Adrenal gland (tissue), 12 donors: Measurements from ENCODE around the gene MAD1L1. TPM values are rescaled to one million over a fixed set of nuclear protein-coding genes. Genes with fewer than 3 reads are reported as not detected.

Experiments used
- DNase-seq, 7 donors: peaks; one replicate each; pipeline ENCODE4 v3.0.0-alpha.2; 2019 to 2020
- H3K27ac ChIP-seq, 5 donors: fragments of 200-600 bp; sonication (generic) in 4 of 5; 1 replicate in 3 of 5; 2 replicates in 2 of 5; pipeline versions ENCODE4 v1.5.1 to v1.8.0; 2016 to 2020; ENCODE audit warnings: mild to moderate bottlenecking in 1 of 5
- H3K27me3 ChIP-seq: fragments of 200-600 bp; 2 replicates; pipeline ENCODE4 v1.8.0; 2021
- H3K36me3 ChIP-seq, 2 donors: fragments of 200-600 bp; replicated peaks in 1 of 2; 1 replicate in 1 of 2; 2 replicates in 1 of 2; pipeline versions ENCODE4 v1.5.1 to v1.8.0; 2018 to 2022
- H3K4me1 ChIP-seq, 2 donors: fragments of 200-600 bp; replicated peaks in 1 of 2; 1 replicate in 1 of 2; 2 replicates in 1 of 2; pipeline versions ENCODE4 v1.5.1 to v1.8.0; 2018 to 2021
- H3K4me3 ChIP-seq, 4 donors: fragments of 200-600 bp; sonication (generic) in 3 of 4; one replicate each; pipeline ENCODE4 v1.5.1; 2016 to 2018
- H3K9me3 ChIP-seq, 3 donors: fragments of 200-600 bp; sonication (generic) in 1 of 3; replicated peaks in 1 of 3; 1 replicate in 2 of 3; 2 replicates in 1 of 3; pipeline versions ENCODE4 v1.5.1 to v1.8.0; 2016 to 2021
- CTCF ChIP-seq, 6 experiments: fragments of 450-650 bp in 4 of 6; fragments of 200-600 bp in 2 of 6; sonication (generic) in 1 of 6; IDR thresholded peaks; 1 replicate in 5 of 6; 2 replicates in 1 of 6; pipeline versions ENCODE4 v1.5.1 to v1.8.0; 2016 to 2021; ENCODE audit warnings: antibody characterized with exemption in 6 of 6, mild to moderate bottlenecking in 2 of 6, moderate library complexity in 1 of 6
- POLR2A ChIP-seq, 2 donors: fragments of 450-650 bp; IDR thresholded peaks; one replicate each; pipeline ENCODE4 v1.6.1; 2017; ENCODE audit warnings: antibody characterized with exemption in 2 of 2, mild to moderate bottlenecking in 2 of 2, moderate library complexity in 1 of 2
- WGBS, 4 donors: extraction: QIAGEN DNeasy Blood & Tissue Kit in 2 of 4; methylation state at CpG; one replicate each; pipeline versions ENCODE4 v1.1.5 to v1.1.7; 2013 to 2017; 5-methylcytosine and 5-hydroxymethylcytosine counted together
- intact Hi-C, 2 donors: fragments of 100-400 bp; cut with DNase I; formaldehyde crosslinking; loops; one replicate each; pipeline versions ENCODE4 v1.14.1 to v1.15.0; 2022 to 2023
- polyA plus RNA-seq, 3 donors: library from polyadenylated mRNA; stranded (reverse); fragments of 200-250 nt in 2 of 3; fragments of 350-450 nt in 1 of 3; fragmentation: Illumina TruSeq in 1 of 3; extraction: RNeasy Lipid Tissue Mini Kit (QIAGEN cat#74804) in 1 of 3; gene quantifications; one replicate each; pipeline ENCODE4 v1.2.3, GENCODE V29; 2013 to 2014
- total RNA-seq, 9 donors: library from RNA; depleted of rRNA in 4 of 9; stranded (reverse); fragments of >200 nt in 4 of 9; fragments of 120-200 nt in 1 of 9; fragmentation: NEBNext Ultra II Directional in 1 of 9; extraction: Animal tissue kit (Norgen Biotek cat#: 25700) in 1 of 9; gene quantifications; one replicate each; pipeline versions ENCODE4 v1.1.0 to v1.2.4, GENCODE V29; 2013 to 2023
- donor health status: healthy with polysubstance abuse.
- donor health status: Bipolar disorder and iron deficiency.
- donor health status: DM: yes; HTN: yes; CAD: no.
- donor health status: DM: no; HTN: no; CAD: no.
- donor health status: DM: no; HTN: no; CAD: no.
- donor health status: DM: yes; HTN: yes; CAD: no.

Gene MAD1L1
- total and polyA plus RNA-seq, 12 donors: 6.7 to 87.7 (median 28.9) TPM

- DNase-seq: no peak
- Histone ChIP-seq H3K4me3 (no peak overlapping the region), H3K4me1 (peaks cover 0 to 13% of the 10 kb centered on the region in 2 donors), H3K36me3 (no peaks in the 10 kb centered on the region), H3K27ac (peak overlapping the region in 1 of 5 donors; percentile 32), H3K27me3 (no peaks in the 10 kb centered on the region), H3K9me3 (no peaks in the 10 kb centered on the region)
- TF ChIP-seq POLR2A (IDR thresholded peaks at IDR 0.05) (no peak), CTCF (IDR thresholded peaks at IDR 0.05) (no peak)
- intact Hi-C loops: no loop called here
- WGBS, 4 donors: 88 to 95% (median 94%) methylated on average over 15 to 49 of the region's 49 CpGs
Observed at GRCh38 chr7:2114926-2115759, 117.6 kb downstream of the MAD1L1 start.

GRCh38 chr7:2114052-2114451 is 118.7 kb downstream of the MAD1L1 start:
- no peaks in the 10 kb centered on the region for H3K36me3 ChIP-seq
- no peaks in the 10 kb centered on the region for H3K9me3 ChIP-seq
- 59 to 75% (median 68%) methylated on average over 9 to 14 of the region's 14 CpGs for WGBS, 4 donors
- DNase-seq: peak in 1 of 7 donors; percentile 22
- TF ChIP-seq CTCF (IDR thresholded peaks at IDR 0.05) (no peak), POLR2A (IDR thresholded peaks at IDR 0.05) (no peak)
- intact Hi-C loops: no loop called here
- peaks cover 0 to 13% of the 10 kb centered on the region in 2 donors for H3K4me1 ChIP-seq
- H3K27ac ChIP-seq: no peak overlapping the region
- H3K27me3 ChIP-seq: no peaks in the 10 kb centered on the region
- no peak overlapping the region for H3K4me3 ChIP-seq

DNA sequence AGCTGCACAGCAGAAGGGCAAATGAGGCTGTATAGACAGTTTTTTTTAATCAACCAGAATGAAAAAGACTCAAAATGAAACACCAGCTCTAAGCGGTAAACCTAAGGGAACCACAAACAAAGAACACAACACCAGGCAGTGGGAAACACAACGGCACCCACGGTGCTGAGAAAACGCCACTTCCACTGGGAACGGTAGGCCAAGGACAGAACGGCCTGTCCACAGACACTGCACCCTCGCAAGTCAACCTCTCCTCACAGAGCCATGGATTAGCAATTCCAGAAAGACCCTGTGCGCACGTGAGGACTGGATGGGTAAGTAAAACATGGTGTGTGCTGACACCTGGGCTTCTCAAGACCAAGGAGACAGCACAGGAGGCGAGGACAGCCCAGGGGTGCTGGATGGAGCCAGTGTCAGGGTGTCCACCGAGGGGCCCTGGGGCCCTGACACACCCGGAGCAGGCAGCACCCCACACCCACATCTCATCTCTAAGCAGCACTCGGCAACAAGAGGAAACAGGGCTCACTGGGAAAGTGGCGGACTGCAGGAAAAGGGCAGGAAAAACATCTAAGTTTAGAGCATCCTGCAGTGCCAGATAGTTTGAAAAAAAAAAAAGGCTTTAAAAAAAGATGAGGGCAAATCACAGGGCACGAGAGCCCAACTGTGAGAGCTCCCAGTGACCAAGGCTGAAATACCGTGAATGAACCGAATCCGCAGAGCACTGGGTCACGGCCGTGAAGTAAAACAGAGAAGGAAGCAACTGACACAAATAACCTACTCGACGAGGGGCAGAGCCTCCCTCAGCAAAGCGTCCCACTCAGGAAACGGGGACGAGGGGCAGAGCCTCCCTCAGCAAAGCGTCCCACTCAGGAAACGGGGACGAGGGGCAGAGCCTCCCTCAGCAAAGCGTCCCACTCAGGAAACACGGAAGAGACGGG is 120.2 kb downstream of the MAD1L1 start:
- TF ChIP-seq POLR2A (IDR thresholded peaks at IDR 0.05) (no peak), CTCF (IDR thresholded peaks at IDR 0.05) (no peak)
- no peak overlapping the region for H3K4me3 ChIP-seq
- H3K27me3 ChIP-seq: no peaks in the 10 kb centered on the region
- 73 to 86% (median 78%) methylated on average over 31 of the region's 31 CpGs for WGBS, 4 donors
- H3K4me1 ChIP-seq: peaks cover 0 to 13% of the 10 kb centered on the region in 2 donors
- H3K36me3 ChIP-seq: no peaks in the 10 kb centered on the region
- H3K9me3 ChIP-seq: no peaks in the 10 kb centered on the region
- DNase-seq: no peak
- intact Hi-C loops: no loop called here
- H3K27ac ChIP-seq: no peak overlapping the region

- Histone ChIP-seq H3K4me3 (no peak overlapping the region), H3K9me3 (no peaks in the 10 kb centered on the region), H3K27ac (no peak overlapping the region), H3K4me1 (peaks cover 0 to 7% of the 10 kb centered on the region in 2 donors), H3K36me3 (no peaks in the 10 kb centered on the region), H3K27me3 (no peaks in the 10 kb centered on the region)
- no peak for TF ChIP-seq POLR2A (IDR thresholded peaks at IDR 0.05)
- no peak for TF ChIP-seq CTCF (IDR thresholded peaks at IDR 0.05)
- DNase-seq: no peak
- 92 to 98% (median 97%) methylated on average over 11 to 13 of the region's 13 CpGs for WGBS, 4 donors
- intact Hi-C loops: no loop called here
Observed at GRCh38 chr7:2111568-2111967, 121.2 kb downstream of the MAD1L1 start.
